NCI-H2227 (cell line): ENCODE measurements around the gene BABAM2.
"Not testable (repeated sequence)": the region's sequence is repeated elsewhere in the genome, so short reads cannot be mapped to it uniquely, and the experiment has no call there.

Experiments
- DNase-seq: peaks from one replicate; lab custom pipeline; 2025; ENCODE audit not compliant: unreplicated experiment; lab: John Stamatoyannopoulos, UW

BABAM2 gene

DNA sequence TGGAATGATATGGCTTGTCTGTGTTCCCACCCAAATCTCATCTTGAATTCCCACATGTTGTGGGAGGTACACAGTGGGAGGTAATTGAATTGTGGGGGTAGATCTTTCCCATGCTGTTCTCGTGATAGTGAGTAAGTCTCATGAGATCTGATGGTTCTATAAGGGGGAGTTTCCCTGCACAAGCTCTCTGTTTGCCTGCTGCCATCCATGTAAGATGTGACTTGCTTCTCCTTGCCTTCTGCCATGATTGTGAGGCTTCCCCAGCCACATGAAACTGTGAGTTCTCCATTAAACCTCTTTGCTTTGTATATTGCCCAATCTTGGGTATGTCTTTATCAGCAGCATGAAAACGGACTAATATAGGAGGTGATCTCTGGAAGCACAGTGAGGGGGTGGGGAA is 78.4 kb downstream of the BABAM2 start:
- not testable (repeated sequence) for DNase-seq

- DNase-seq, result no peak
These were observed 81.8 kb downstream of the BABAM2 start for GRCh38 chr2:27972311-27972710.

- no peak for DNase-seq
These were observed 83.1 kb downstream of the BABAM2 start for GRCh38 chr2:27973592-27973991.

- no peak for DNase-seq
These were observed 85.8 kb downstream of the BABAM2 start for GRCh38 chr2:27976308-27976707.

DNA sequence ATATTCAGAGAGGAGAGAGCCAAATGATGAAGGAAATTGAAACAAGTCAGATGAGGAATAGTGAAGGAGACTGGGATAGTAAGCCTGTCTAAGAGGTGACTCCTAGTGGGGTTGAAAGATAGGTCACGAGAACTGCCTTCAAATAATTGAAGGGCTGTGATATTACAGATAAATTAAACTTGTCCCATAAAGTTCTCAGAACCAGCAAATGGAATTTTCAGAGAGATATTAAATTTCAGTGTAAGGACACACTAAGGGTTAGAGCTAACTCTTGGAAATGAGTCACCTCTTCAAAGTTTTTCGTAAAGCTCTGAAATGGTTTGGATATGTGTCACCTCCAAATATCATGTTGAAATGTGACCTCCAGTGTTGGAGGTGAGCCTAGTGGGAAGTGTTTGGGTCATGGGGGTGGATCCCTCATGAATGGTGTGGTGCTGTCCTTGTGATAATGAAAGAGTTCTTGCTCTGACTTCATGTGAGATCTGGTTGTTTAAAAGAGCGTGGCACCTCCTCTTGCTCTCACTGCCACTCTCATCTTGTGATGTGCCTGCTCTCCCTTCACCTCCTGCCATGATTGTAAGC is 87.3 kb downstream of the BABAM2 start:
- no peak for DNase-seq

- not testable (repeated sequence) for DNase-seq
These were observed 88.2 kb downstream of the BABAM2 start for GRCh38 chr2:27978761-27979160.

GRCh38 chr2:27980242-27980641 is 89.7 kb downstream of the BABAM2 start:
- DNase-seq, result no peak

GRCh38 chr2:27984153-27984552 is 93.6 kb downstream of the BABAM2 start:
- DNase-seq, result no peak

DNA sequence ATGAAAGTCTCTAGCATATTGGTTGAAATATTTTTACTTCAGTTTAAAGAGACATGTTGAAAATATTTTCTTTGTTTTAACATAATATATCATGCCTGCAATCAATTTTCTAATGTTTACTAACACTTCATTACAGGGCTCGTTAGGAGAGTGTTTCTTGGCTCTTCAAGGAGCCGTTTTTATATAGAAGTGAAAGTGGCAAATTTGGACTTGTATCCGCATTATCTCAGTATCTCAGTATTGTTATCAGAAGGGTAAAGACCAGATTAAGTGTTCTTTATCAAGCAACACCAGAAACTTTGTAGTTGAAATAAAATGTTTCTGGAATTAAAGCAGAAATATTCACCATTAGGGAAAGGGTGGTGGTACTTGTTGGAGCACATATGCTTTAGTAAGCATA is 97.8 kb downstream of the BABAM2 start:
- no peak for DNase-seq

GRCh38 chr2:27988718-27989117 is 98.2 kb downstream of the BABAM2 start:
- DNase-seq, result no peak

DNA sequence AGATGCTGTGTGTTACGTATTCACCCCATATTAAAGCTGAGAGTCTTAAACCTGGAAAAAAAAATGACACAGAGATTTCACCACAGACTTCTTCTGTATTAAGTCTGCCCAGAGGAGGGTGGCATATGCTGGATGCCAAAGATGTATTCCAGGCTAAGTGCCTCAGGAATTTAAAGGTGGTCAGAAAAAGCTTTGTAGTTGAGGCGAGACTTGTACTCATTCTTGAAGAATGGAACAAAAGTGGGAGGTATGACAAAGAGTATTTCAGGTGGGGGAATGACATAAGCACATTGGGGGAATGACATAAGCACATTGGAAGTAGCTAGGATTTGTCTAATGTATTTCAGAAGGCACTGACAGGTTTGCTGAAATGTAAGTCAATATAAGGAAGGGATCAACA is 98.6 kb downstream of the BABAM2 start:
- DNase-seq, result no peak

GRCh38 chr2:27990030-27990590 is 99.6 kb downstream of the BABAM2 start:
- DNase-seq, result no peak

DNA sequence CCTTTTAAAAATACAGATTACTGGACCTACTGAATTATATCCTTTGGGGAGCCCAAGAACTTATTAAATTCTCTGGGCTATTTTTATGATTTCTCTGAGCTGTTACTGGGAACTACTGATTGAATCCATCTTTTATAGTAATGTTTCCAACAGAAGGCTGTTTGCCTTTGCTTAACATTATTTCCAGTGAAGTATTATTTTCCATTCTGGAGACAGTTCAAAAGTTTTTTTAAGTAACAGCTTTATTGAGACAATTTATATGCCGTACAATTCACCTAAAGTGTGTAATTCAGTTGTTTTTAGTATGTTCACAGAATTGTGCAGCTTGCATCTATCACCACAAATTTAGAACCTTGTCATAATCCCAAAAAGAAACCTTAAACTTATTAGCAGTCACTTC is 100.6 kb downstream of the BABAM2 start:
- no peak for DNase-seq

- no peak for DNase-seq
These were observed 102.4 kb downstream of the BABAM2 start for GRCh38 chr2:27992787-27993401.

GRCh38 chr2:27993402-27993787 is 102.9 kb downstream of the BABAM2 start:
- DNase-seq, result no peak

DNA sequence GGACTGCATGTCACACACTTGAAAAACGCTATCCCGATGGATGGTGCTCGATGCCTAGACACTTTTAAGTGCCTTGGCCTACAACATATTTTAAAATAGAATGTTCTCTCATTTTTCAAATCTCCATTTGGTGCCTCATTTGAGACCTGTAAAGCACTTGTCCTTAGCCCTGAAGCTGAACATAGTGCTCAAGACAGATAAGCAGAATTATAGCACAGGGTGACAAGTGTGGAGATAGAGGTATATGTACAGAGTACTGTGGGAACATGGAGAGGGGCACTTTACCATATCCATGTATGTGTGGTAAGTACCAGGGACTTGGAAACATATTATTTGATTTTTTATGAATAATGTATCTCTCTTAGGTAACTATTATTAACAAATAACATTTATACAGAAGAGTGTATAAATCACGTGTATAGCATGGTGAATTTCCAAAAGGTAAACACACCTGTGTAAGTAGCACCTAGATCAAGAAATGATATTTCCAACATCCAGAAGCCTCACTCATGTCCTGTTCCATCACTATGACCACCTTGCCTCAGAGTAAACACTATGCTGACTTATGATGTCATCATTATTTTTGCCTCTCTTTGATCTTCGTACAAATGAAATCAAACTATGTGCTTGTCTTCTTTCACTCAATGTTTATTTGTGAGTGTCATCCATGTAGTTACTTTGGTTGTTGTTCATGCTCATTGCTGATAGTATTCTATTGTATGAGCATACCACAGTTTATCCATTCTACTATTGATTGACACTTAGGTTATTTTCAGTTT is 103.6 kb downstream of the BABAM2 start:
- no peak for DNase-seq

GRCh38 chr2:27996156-27996922 is 105.8 kb downstream of the BABAM2 start:
- no peak for DNase-seq

GRCh38 chr2:28000287-28000686 is 109.8 kb downstream of the BABAM2 start:
- DNase-seq, result no peak

DNA sequence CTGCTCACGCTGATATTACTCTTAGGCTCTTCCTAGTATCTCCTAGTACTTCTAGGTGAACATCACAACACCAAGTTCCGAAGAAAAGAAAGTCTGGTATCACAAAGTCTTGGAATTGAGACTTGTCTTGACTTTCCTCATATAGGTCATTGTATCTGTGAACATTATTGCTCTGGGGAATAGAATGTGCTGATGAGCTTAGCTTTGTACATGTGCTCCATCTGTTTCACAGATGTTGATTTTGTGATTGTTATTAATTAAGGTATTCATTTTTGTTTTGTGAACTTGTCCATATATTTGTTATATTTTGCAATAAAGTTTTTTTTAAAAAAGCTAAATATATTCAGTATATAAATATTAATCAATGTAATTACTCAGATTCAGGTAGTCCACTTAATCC is 111.7 kb downstream of the BABAM2 start:
- DNase-seq, result no peak

- DNase-seq, result no peak
These were observed 113.6 kb downstream of the BABAM2 start for GRCh38 chr2:28004086-28004485.

GRCh38 chr2:28009732-28010131 is 119.2 kb downstream of the BABAM2 start:
- no peak for DNase-seq
